ENCODE data around the gene NDUFB10. TPM values are rescaled to one million over a fixed set of nuclear protein-coding genes. Genes with fewer than 3 reads are reported as not detected.

NDUFB10 gene
- total RNA-seq = 118 and 137 TPM in 2 replicates

GRCh38 chr16:1959269-1960039, at the start of gene NDUFB10:
Gene NDUFB10 (plus strand): TSS chr16:1959538. CDS start chr16:1959625, 87 bp downstream.

GRCh38 chr16:1918351-1919326, 40.7 kb upstream of the NDUFB10 start, which contains the start of gene HS3ST6:
Gene HS3ST6 (minus strand): TSS chr16:1918415. CDS start chr16:1918323, 92 bp downstream.

GRCh38 chr16:1942810-1943726, 16.3 kb upstream of the NDUFB10 start, which contains the start of gene MSRB1:
Gene MSRB1 (minus strand): TSS chr16:1943199. CDS start chr16:1943156, 43 bp downstream.

GRCh38 chr16:1964506-1965395, 5.4 kb downstream of the NDUFB10 start, which contains the start of gene RPS2:
Gene RPS2 (minus strand): TSS chr16:1964826. CDS start chr16:1964625, 201 bp downstream.

GRCh38 chr16:1966460-1966859, 7.1 kb downstream of the NDUFB10 start, which contains the start of gene RNF151:
Gene RNF151 (plus strand): TSS chr16:1966856. CDS start chr16:1966882, 26 bp downstream.

GRCh38 chr16:1971796-1972489, 12.6 kb downstream of the NDUFB10 start, which contains the start of gene TBL3:
Gene TBL3 (plus strand): TSS chr16:1972053. CDS start chr16:1972165, 112 bp downstream.

GRCh38 chr16:1981398-1981836, 22.1 kb downstream of the NDUFB10 start, which contains the start of gene NOXO1:
Gene NOXO1 (minus strand): TSS chr16:1981469. CDS start chr16:1981179, 290 bp downstream.

GRCh38 chr16:1983544-1984346, 24.4 kb downstream of the NDUFB10 start, which contains the start of gene GFER:
Gene GFER (plus strand): TSS chr16:1984193. CDS start chr16:1984219, 26 bp downstream.

GRCh38 chr16:1989209-1990100, 30.1 kb downstream of the NDUFB10 start, which contains the start of gene SYNGR3:
Gene SYNGR3 (plus strand): TSS chr16:1989970. CDS start chr16:1990103, 133 bp downstream.

GRCh38 chr16:2009791-2010510, 50.6 kb downstream of the NDUFB10 start, which contains the start of gene ZNF598:
Gene ZNF598 (minus strand): TSS chr16:2009821.

Small RNA genes lying within 50 kb of the gene (small RNA-seq; reads per million reads assigned to genes)
- not detected for gene AC005363.2
- gene SNORA10 = not detected
- not detected for gene SNORA64

Other genes with a start within 250 kb of the NDUFB10 start
- gene NME3, start 188.0 kb upstream of the NDUFB10 start, total RNA-seq = 32.4 and 54.5 TPM in 2 replicates
- 10.6 and 14.0 TPM in 2 replicates for gene EME2, start 186.7 kb upstream of the NDUFB10 start, total RNA-seq
- gene MRPS34, start 186.4 kb upstream of the NDUFB10 start, total RNA-seq = 69.7 and 78.7 TPM in 2 replicates
- gene SPSB3, start 177.0 kb upstream of the NDUFB10 start, total RNA-seq = 38.2 and 48.7 TPM in 2 replicates
- 90.8 and 92.0 TPM in 2 replicates for gene NUBP2, start 176.6 kb upstream of the NDUFB10 start, total RNA-seq
- gene IGFALS, start 165.8 kb upstream of the NDUFB10 start, total RNA-seq = not detected in 2 replicates
- gene HAGH, start 132.7 kb upstream of the NDUFB10 start, total RNA-seq = 50.9 and 62.7 TPM in 2 replicates
- gene FAHD1, start 132.3 kb upstream of the NDUFB10 start, total RNA-seq = 76.4 and 86.2 TPM in 2 replicates
- not detected in 2 replicates for gene MEIOB, start 87.4 kb upstream of the NDUFB10 start, total RNA-seq
- gene HS3ST6, start 41.1 kb upstream of the NDUFB10 start, total RNA-seq = not detected in 2 replicates
- 20.5 and 21.6 TPM in 2 replicates for gene MSRB1, start 16.3 kb upstream of the NDUFB10 start, total RNA-seq
- gene RPL3L, start 4.8 kb upstream of the NDUFB10 start, total RNA-seq = not detected in 2 replicates
- 2,303 and 3,069 TPM in 2 replicates for gene RPS2, start 5.3 kb downstream of the NDUFB10 start, total RNA-seq
- not detected in 2 replicates for gene RNF151, start 7.3 kb downstream of the NDUFB10 start, total RNA-seq
- gene TBL3, start 12.5 kb downstream of the NDUFB10 start, total RNA-seq = 45.9 and 54.2 TPM in 2 replicates
- 0.33 TPM in 1 of 2 replicates, not detected in the other for gene NOXO1, start 21.9 kb downstream of the NDUFB10 start, total RNA-seq
- gene GFER, start 24.7 kb downstream of the NDUFB10 start, total RNA-seq = 11.9 and 15.7 TPM in 2 replicates
- gene SYNGR3, start 30.4 kb downstream of the NDUFB10 start, total RNA-seq = 1.9 and 6.9 TPM in 2 replicates
- gene ZNF598, start 50.3 kb downstream of the NDUFB10 start, total RNA-seq = 29.7 and 33.1 TPM in 2 replicates
- gene NPW, start 60.2 kb downstream of the NDUFB10 start, total RNA-seq = 0.98 and 1.1 TPM in 2 replicates
- 40.5 and 82.0 TPM in 2 replicates for gene NHERF2, start 67.4 kb downstream of the NDUFB10 start, total RNA-seq
- 17.9 and 28.1 TPM in 2 replicates for gene NTHL1, start 88.3 kb downstream of the NDUFB10 start, total RNA-seq
- gene TSC2, start 88.4 kb downstream of the NDUFB10 start, total RNA-seq = 67.1 and 86.9 TPM in 2 replicates
- gene PKD1, start 176.4 kb downstream of the NDUFB10 start, total RNA-seq = 64.7 and 80.0 TPM in 2 replicates
- gene RAB26, start 189.1 kb downstream of the NDUFB10 start, total RNA-seq = 0.65 and 0.86 TPM in 2 replicates
- 117 and 169 TPM in 2 replicates for gene TRAF7, start 196.2 kb downstream of the NDUFB10 start, total RNA-seq
- gene CASKIN1, start 237.1 kb downstream of the NDUFB10 start, total RNA-seq = under 0.01 TPM in 2 replicates
- gene MLST8, start 245.9 kb downstream of the NDUFB10 start, total RNA-seq = 36.4 and 40.5 TPM in 2 replicates

Measured in vein endothelial cell (primary cell).